ENCODE measurements around the gene CALML5. TPM values are rescaled to one million over a fixed set of nuclear protein-coding genes. Genes with fewer than 3 reads are reported as not detected.
A peak's percentile ranks its signal among the peaks of the same experiment; 100 is the strongest.

Gene CALML5
- total and polyA plus RNA-seq, 9 of the 15 experiments (the other 6 are each of a cell fraction or from before 2014, with no cell fraction given) = not detected

- ChIA-PET CTCF (ENCODE audit: low intra/inter-chr PET ratio) (no interaction called here), POLR2A (interaction anchor here (0.8 kb wide), 1 partner anchor 83 kb away, joined by 3 read pairs; no protein-coding TSS in a partner anchor)
- Histone ChIP-seq H3K79me2 (ENCODE audit: control insufficient read depth, insufficient read depth, low read length) (no peaks in the 10 kb centered on the region), H3K9ac (ENCODE audit: insufficient read depth in 1 of 2, low read depth in 2 of 2, low read length in 2 of 2) (peak overlapping the region in 1 of 2 experiments; percentile 84; a peak in 2 of 4 replicates), H3K9me3 (replicated peaks; ENCODE audit: control insufficient read depth, insufficient read depth, low read depth, low read length) (no peaks in the 10 kb centered on the region), H3K36me3 (ENCODE audit: control insufficient read depth, insufficient read depth, low read length) (no peaks in the 10 kb centered on the region), H4K20me1 (replicated peaks; ENCODE audit: control insufficient read depth, insufficient read depth, low read length) (no peaks in the 10 kb centered on the region), H3K9me1 (ENCODE audit: control insufficient read depth, insufficient read depth, low read length) (no peaks in the 10 kb centered on the region), H2AFZ (ENCODE audit: low read depth, low read length) (peak overlapping the region; percentile 93), H3K27me3 (ENCODE audit: control insufficient read depth in 2 of 2, insufficient read depth in 2 of 2, low read length in 2 of 2) (no peaks in the 10 kb centered on the region), H3K4me2 (ENCODE audit: insufficient read depth, low read length) (no peak overlapping the region), H3K27ac (ENCODE audit: extremely low read depth, low read depth, low read length) (peak overlapping the region; percentile 45; the same call in 2 of the 3 replicates), H3K4me3 (no peak overlapping the region), H3K4me1 (replicated peaks in 1 of 2; ENCODE audit: control insufficient read depth in 2 of 2, insufficient read depth in 2 of 2, low read length in 2 of 2) (peaks cover 40 to 63% of the 10 kb centered on the region in 2 experiments)
- in situ Hi-C loops (cut with MboI) = no loop called here
- WGBS (ENCODE audit: insufficient coverage, low coverage, missing lambda C conversion rate) = 77% methylated on average over 2 of the region's 2 CpGs
- FAIRE-seq (no peak), DNase-seq (ENCODE audit: extremely low read depth in 1 of 4, low spot score in 3 of 4) (no peak), ATAC-seq (no peak)
- intact Hi-C loops (cut with micrococcal nuclease) = loop anchor here (5.0 kb wide), 1 partner anchor 63 kb away; no protein-coding TSS in a partner anchor
- no TSS peak for BruUV-seq (replicated peaks)
- peak; percentile 75 for TF ChIP-seq RBM25 (IDR thresholded peaks at IDR 0.05; ENCODE audit: low read depth, low read length, severe bottlenecking)
- no peak for TF ChIP-seq CBX5 (IDR thresholded peaks at IDR 0.05; ENCODE audit: borderline replicate concordance, low read depth)
- no peak for TF ChIP-seq ZNF780A (CRISPR knock-in tag; IDR thresholded peaks at IDR 0.05)
- TF ChIP-seq HDAC2 (IDR thresholded peaks at IDR 0.05) = 0 out of 2 replicates have a peak, but pooled peaks have one; percentile 28
- peak; percentile 75 for TF ChIP-seq BCOR (IDR thresholded peaks at IDR 0.05)
Measured at GRCh38 chr10:5545426-5545777, 46.0 kb upstream of the CALML5 start.

- POLR2A ChIA-PET = interaction anchor here (0.8 kb wide), 1 partner anchor 82 kb away, joined by 3 read pairs; no protein-coding TSS in a partner anchor
Measured at GRCh38 chr10:5545011-5545410, 45.6 kb upstream of the CALML5 start.

More at GRCh38 chr10:5545011-5545410, 45.6 kb upstream of the CALML5 start:
- Histone ChIP-seq H4K20me1 (replicated peaks; ENCODE audit: control insufficient read depth, insufficient read depth, low read length) (no peaks in the 10 kb centered on the region), H3K9me1 (ENCODE audit: control insufficient read depth, insufficient read depth, low read length) (no peaks in the 10 kb centered on the region), H3K27me3 (ENCODE audit: control insufficient read depth in 2 of 2, insufficient read depth in 2 of 2, low read length in 2 of 2) (no peaks in the 10 kb centered on the region), H2AFZ (ENCODE audit: low read depth, low read length) (peak overlapping the region; percentile 88; the same call in 1 of the 2 replicates), H3K79me2 (ENCODE audit: control insufficient read depth, insufficient read depth, low read length) (no peaks in the 10 kb centered on the region), H3K27ac (ENCODE audit: extremely low read depth, low read depth, low read length) (no peak overlapping the region), H3K9me3 (replicated peaks; ENCODE audit: control insufficient read depth, insufficient read depth, low read depth, low read length) (no peaks in the 10 kb centered on the region), H3K4me3 (no peak overlapping the region), H3K36me3 (ENCODE audit: control insufficient read depth, insufficient read depth, low read length) (no peaks in the 10 kb centered on the region), H3K4me1 (replicated peaks in 1 of 2; ENCODE audit: control insufficient read depth in 2 of 2, insufficient read depth in 2 of 2, low read length in 2 of 2) (peaks cover 40 to 61% of the 10 kb centered on the region in 2 experiments), H3K4me2 (ENCODE audit: insufficient read depth, low read length) (no peak overlapping the region), H3K9ac (ENCODE audit: insufficient read depth in 1 of 2, low read depth in 2 of 2, low read length in 2 of 2) (no peak overlapping the region)
- DNase-seq (ENCODE audit: extremely low read depth in 1 of 4, low spot score in 3 of 4) (no peak), ATAC-seq (no peak), FAIRE-seq (no peak)
- intact Hi-C loops (cut with micrococcal nuclease) = loop anchor here (5.0 kb wide), 1 partner anchor 63 kb away; no protein-coding TSS in a partner anchor
- BruUV-seq (replicated peaks) = no TSS peak
- CTCF ChIA-PET (ENCODE audit: low intra/inter-chr PET ratio) = no interaction called here
- 62% methylated on average over 1 of the region's 1 CpG for WGBS (ENCODE audit: insufficient coverage, low coverage, missing lambda C conversion rate)
- in situ Hi-C loops (cut with MboI) = no loop called here
- TF ChIP-seq ZSCAN32 (CRISPR knock-in tag; IDR thresholded peaks at IDR 0.05) (no peak), TEAD1 (CRISPR knock-in tag; IDR thresholded peaks at IDR 0.05) (no peak), ZBTB8A (IDR thresholded peaks at IDR 0.05; ENCODE audit: partially characterized antibody) (no peak), MXI1 (IDR thresholded peaks at IDR 0.05; ENCODE audit: low read depth, low read length) (no peak), NR2C1 (IDR thresholded peaks at IDR 0.05) (no peak), NR2C1 (tag; IDR thresholded peaks at IDR 0.05) (no peak), BRF2 (IDR thresholded peaks at IDR 0.05; ENCODE audit: borderline replicate concordance, insufficient read depth, insufficient read length) (no peak), NONO (IDR thresholded peaks at IDR 0.05; ENCODE audit: low read depth in 2 of 2, low read length in 1 of 2) (no peak), YBX1 (IDR thresholded peaks at IDR 0.05) (no peak)
